Measurements from ENCODE around the gene RPL36A.

DNA sequence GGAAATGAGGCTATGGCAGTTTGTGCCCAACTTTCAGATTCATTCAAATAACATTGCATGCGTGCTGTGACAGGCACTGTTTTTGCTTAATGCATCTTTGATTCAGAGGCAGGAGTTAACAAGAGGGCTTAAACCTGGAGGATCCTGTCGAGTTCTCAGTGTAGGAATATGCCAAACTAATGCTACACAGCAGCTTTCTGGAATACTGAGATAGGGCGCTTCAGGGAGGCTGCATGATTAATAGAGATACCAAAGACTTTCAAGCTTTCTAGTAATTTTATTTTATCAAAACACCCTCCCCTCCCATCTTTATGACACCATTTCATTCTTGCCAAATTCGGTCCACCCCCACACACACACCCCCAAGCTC is 41.6 kb upstream of the RPL36A start:
- TF ChIP-seq, protein P1, sequence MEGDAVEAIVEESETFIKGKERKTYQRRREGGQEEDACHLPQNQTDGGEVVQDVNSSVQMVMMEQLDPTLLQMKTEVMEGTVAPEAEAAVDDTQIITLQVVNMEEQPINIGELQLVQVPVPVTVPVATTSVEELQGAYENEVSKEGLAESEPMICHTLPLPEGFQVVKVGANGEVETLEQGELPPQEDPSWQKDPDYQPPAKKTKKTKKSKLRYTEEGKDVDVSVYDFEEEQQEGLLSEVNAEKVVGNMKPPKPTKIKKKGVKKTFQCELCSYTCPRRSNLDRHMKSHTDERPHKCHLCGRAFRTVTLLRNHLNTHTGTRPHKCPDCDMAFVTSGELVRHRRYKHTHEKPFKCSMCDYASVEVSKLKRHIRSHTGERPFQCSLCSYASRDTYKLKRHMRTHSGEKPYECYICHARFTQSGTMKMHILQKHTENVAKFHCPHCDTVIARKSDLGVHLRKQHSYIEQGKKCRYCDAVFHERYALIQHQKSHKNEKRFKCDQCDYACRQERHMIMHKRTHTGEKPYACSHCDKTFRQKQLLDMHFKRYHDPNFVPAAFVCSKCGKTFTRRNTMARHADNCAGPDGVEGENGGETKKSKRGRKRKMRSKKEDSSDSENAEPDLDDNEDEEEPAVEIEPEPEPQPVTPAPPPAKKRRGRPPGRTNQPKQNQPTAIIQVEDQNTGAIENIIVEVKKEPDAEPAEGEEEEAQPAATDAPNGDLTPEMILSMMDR (IDR thresholded peaks at IDR 0.05; ENCODE audit: low read depth, low read length), result no peak
- TF ChIP-seq EZH2phosphoT487 (IDR thresholded peaks at IDR 0.05; ENCODE audit: low read depth), result no peak
